ENCODE results near the gene DNPH1.

GRCh38 chr6:43187821-43188220 is 41.5 kb downstream of the DNPH1 start:
- TF ChIP-seq CTCF (IDR thresholded peaks at IDR 0.05; ENCODE audit: poor library complexity) (no peak), EZH2phosphoT487 (IDR thresholded peaks at IDR 0.05; ENCODE audit: low read depth, severe bottlenecking, unreplicated experiment) (no peak)
